HCT116 (cell line): ENCODE results near the gene OR4E2. TPM values are rescaled to one million over a fixed set of nuclear protein-coding genes. Genes with fewer than 3 reads are reported as not detected.

Source experiments
- ATAC-seq: fragments of 200-7000 bp; cut with Tn5 transposase; 2 replicates; pipeline ENCODE4 v1.9.1; 2020; ENCODE audit warnings: mild to moderate bottlenecking, moderate library complexity
- BruUV-seq: library from RNA; stranded (reverse); fragments of 400-500 nt; replicated peaks from 2 replicates; lab custom pipeline; 2021; lab: Mats Ljungman, UMichigan
- CTCF ChIA-PET: fragments of 300-600 bp; sonication (Branson Sonifier 250); formaldehyde crosslinking; loops from one replicate; lab custom pipeline; 2021; ENCODE audit warnings: antibody characterized with exemption; lab: Charles Lee
- POLR2A ChIA-PET: fragments of 300-600, 350-600 bp; sonication (Branson Sonifier 250); formaldehyde crosslinking; loops from one replicate; lab custom pipeline; 2021; ENCODE audit warnings: antibody characterized with exemption; lab: Charles Lee
- RAD21 ChIA-PET, 2 experiments: fragments of 300-600 bp; sonication (Branson Sonifier 250); formaldehyde crosslinking; loops; one replicate each; lab custom pipeline; 2023; ENCODE audit warnings: low total read pairs in 2 of 2; ENCODE audit not compliant: uncharacterized antibody in 2 of 2, unreplicated experiment in 2 of 2, low non-redundant PET in 1 of 2; lab: Charles Lee
- DNase-seq: peaks from one replicate; pipeline ENCODE4 v3.0.0-alpha.2; 2010; ENCODE audit warnings: low read depth, low spot score
- H2AFZ ChIP-seq: fragments of 200-600 bp; shearing (Covaris generic), sonication (generic); 2 replicates; pipeline ENCODE4 v1.6.1; 2017; ENCODE audit warnings: low read depth, mixed run types, mixed read lengths, antibody characterized with exemption, low read length; ENCODE audit not compliant: poor library complexity, severe bottlenecking
- H3K27ac ChIP-seq: 2 replicates; pipeline ENCODE4 v1.5.1; 2012; ENCODE audit warnings: low read depth, low read length
- H3K27me3 ChIP-seq: fragments of 200-600 bp; sonication (generic); 2 replicates; pipeline ENCODE4 v1.6.1; 2016; ENCODE audit warnings: mixed run types, low read length, mixed read lengths; ENCODE audit not compliant: insufficient read depth
- H3K36me3 ChIP-seq, 2 experiments: fragments of 200-500 bp in 1 of 2; fragments of 200-600 bp in 1 of 2; sonication (Bioruptor generic) in 1 of 2; sonication (generic) in 1 of 2; 2 replicates each; pipeline versions ENCODE4 v1.5.1 to v1.6.1; 2014 to 2016; ENCODE audit warnings: low read length in 2 of 2, inconsistent platforms in 1 of 2, mixed read lengths in 1 of 2, mixed run types in 1 of 2; ENCODE audit not compliant: insufficient read depth in 2 of 2, control insufficient read depth in 1 of 2
- H3K4me1 ChIP-seq, 2 experiments: fragments of 200-600 bp in 1 of 2; sonication (generic) in 1 of 2; 2 replicates each; pipeline versions ENCODE4 v1.5.1 to v1.6.1; 2012 to 2017; ENCODE audit warnings: low read length in 2 of 2, inconsistent platforms in 1 of 2, mild to moderate bottlenecking in 1 of 2, mixed read lengths in 1 of 2, mixed run types in 1 of 2, moderate library complexity in 1 of 2; ENCODE audit not compliant: insufficient read depth in 2 of 2, control insufficient read depth in 1 of 2
- H3K4me2 ChIP-seq: fragments of 200-600 bp; sonication (generic); 2 replicates; pipeline ENCODE4 v1.6.1; 2017; ENCODE audit warnings: mixed run types, low read length, mixed read lengths
- H3K4me3 ChIP-seq, 2 experiments: fragments of 200-600 bp in 1 of 2; sonication (generic) in 1 of 2; replicated peaks in 1 of 2; 2 replicates each; pipeline ENCODE4 v1.5.1; 2011 to 2016; ENCODE audit warnings: low read length in 2 of 2, control low read depth in 1 of 2, low read depth in 1 of 2, mild to moderate bottlenecking in 1 of 2, mixed read lengths in 1 of 2, mixed run types in 1 of 2
- H3K79me2 ChIP-seq: fragments of 200-600 bp; sonication (generic); 2 replicates; pipeline ENCODE4 v1.6.1; 2017; ENCODE audit warnings: mild to moderate bottlenecking, mixed run types, low read length, moderate library complexity, mixed read lengths; ENCODE audit not compliant: insufficient read depth
- H3K9ac ChIP-seq: fragments of 200-600 bp; sonication (generic); 2 replicates; pipeline ENCODE4 v1.6.1; 2016; ENCODE audit warnings: low read length, mixed read lengths
- H3K9me2 ChIP-seq: fragments of 200-600 bp; sonication (generic), shearing (Covaris generic); 2 replicates; pipeline ENCODE4 v1.6.1; 2017; ENCODE audit warnings: mixed run types, mild to moderate bottlenecking, moderate library complexity; ENCODE audit not compliant: insufficient read depth
- H3K9me3 ChIP-seq, 2 experiments: fragments of 200-500 bp in 1 of 2; fragments of 200-600 bp in 1 of 2; sonication (Bioruptor generic) in 1 of 2; sonication (generic) in 1 of 2; 2 replicates each; pipeline ENCODE4 v1.6.1; 2014 to 2017; ENCODE audit warnings: low read length in 2 of 2, mixed read lengths in 2 of 2, inconsistent platforms in 1 of 2, low read depth in 1 of 2, mild to moderate bottlenecking in 1 of 2, mixed run types in 1 of 2, moderate library complexity in 1 of 2; ENCODE audit not compliant: control insufficient read depth in 1 of 2, insufficient read depth in 1 of 2
- H4K20me1 ChIP-seq: fragments of 200-600 bp; sonication (generic), shearing (Covaris generic); 2 replicates; pipeline ENCODE4 v1.6.1; 2017; ENCODE audit warnings: mixed run types, mild to moderate bottlenecking, moderate library complexity; ENCODE audit not compliant: insufficient read depth
- CBX3 ChIP-seq: IDR thresholded peaks from 2 replicates; pipeline ENCODE4 v1.6.1; 2012; ENCODE audit warnings: low read depth
- CEBPB ChIP-seq: IDR thresholded peaks from 2 replicates; pipeline ENCODE4 v1.6.1; 2012; ENCODE audit warnings: low read depth
- CTCF ChIP-seq, 3 experiments: fragments of 200-600 bp in 1 of 3; sonication (generic) in 1 of 3; IDR thresholded peaks in 2 of 3; conservative IDR thresholded peaks in 1 of 3; 2 replicates each; pipeline ENCODE4 v1.5.1; 2012 to 2017; ENCODE audit warnings: low read depth in 2 of 3, low read length in 2 of 3, antibody characterized with exemption in 1 of 3, borderline replicate concordance in 1 of 3, control low read depth in 1 of 3, mild to moderate bottlenecking in 1 of 3, mixed read lengths in 1 of 3, mixed run types in 1 of 3, moderate library complexity in 1 of 3; ENCODE audit not compliant: insufficient read depth in 1 of 3
- ELF1 ChIP-seq: IDR thresholded peaks from 2 replicates; pipeline ENCODE4 v1.6.1; 2012; ENCODE audit warnings: low read depth, borderline replicate concordance
- JUND ChIP-seq: IDR thresholded peaks from 2 replicates; pipeline ENCODE4 v1.6.1; 2012
- MAX ChIP-seq: IDR thresholded peaks from 2 replicates; pipeline ENCODE4 v1.6.1; 2012
- POLR2A ChIP-seq: IDR thresholded peaks from 2 replicates; pipeline ENCODE4 v1.7.0; 2011; ENCODE audit warnings: borderline replicate concordance; ENCODE audit not compliant: insufficient read depth, insufficient read length; ENCODE audit errors: extremely low read depth
- REST ChIP-seq: IDR thresholded peaks from 2 replicates; pipeline ENCODE4 v1.6.1; 2012; ENCODE audit warnings: low read depth
- SP1 ChIP-seq: IDR thresholded peaks from 2 replicates; pipeline ENCODE4 v1.6.1; 2012; ENCODE audit warnings: low read depth
- TCF7L2 ChIP-seq: IDR thresholded peaks from 2 replicates; pipeline ENCODE4 v1.7.0; 2011; ENCODE audit warnings: borderline replicate concordance, inconsistent platforms; ENCODE audit not compliant: insufficient read depth, insufficient read length; ENCODE audit errors: extremely low read depth
- ZBTB33 ChIP-seq: IDR thresholded peaks from 2 replicates; pipeline ENCODE4 v1.6.1; 2011; ENCODE audit warnings: mild to moderate bottlenecking, low read length, moderate library complexity; ENCODE audit not compliant: insufficient replicate concordance; ENCODE audit errors: extremely low read depth
- ZFX ChIP-seq: fragments of 450-650 bp; IDR thresholded peaks from 2 replicates; pipeline ENCODE4 v1.6.1; 2017
- intact Hi-C: fragments of 100-400 bp; cut with micrococcal nuclease; formaldehyde crosslinking; loops from 2 replicates; pipeline ENCODE4 v1.10.0; 2022
- total RNA-seq: library from RNA; stranded (reverse); gene quantifications from one replicate; pipeline ENCODE4 v1.2.1, GENCODE V29; 2021; ENCODE audit not compliant: unreplicated experiment

Gene OR4E2
- total RNA-seq, 1 experiment from 2014 or later, result not detected

- no peak for TF ChIP-seq CTCF (IDR thresholded peaks at IDR 0.05 in 2 of 3, conservative IDR thresholded peaks at IDR 0.05 in 1 of 3; ENCODE audit: borderline replicate concordance in 1 of 3, insufficient read depth in 1 of 3, low read depth in 2 of 3, low read length in 2 of 3)
Observed at GRCh38 chr14:21680072-21680471, 26.4 kb downstream of the OR4E2 start (continued).

GRCh38 chr14:21686468-21686867 is 32.8 kb downstream of the OR4E2 start:
- RAD21 ChIA-PET, result no interaction called here
- intact Hi-C loops, result no loop called here
- H3K4me2 ChIP-seq, result no peak overlapping the region
- H3K79me2 ChIP-seq, result no peaks in the 10 kb centered on the region
- no peak overlapping the region for H2AFZ ChIP-seq
- no TSS peak for BruUV-seq
- no peak for DNase-seq
- H3K27ac ChIP-seq, result no peak overlapping the region
- no peaks in the 10 kb centered on the region for H3K36me3 ChIP-seq
- POLR2A ChIA-PET, result no interaction called here
- ATAC-seq, result no peak
- no peaks in the 10 kb centered on the region for H4K20me1 ChIP-seq
- no peak overlapping the region for H3K9ac ChIP-seq
- peaks cover 47% of the 10 kb centered on the region for H3K27me3 ChIP-seq
- H3K9me3 ChIP-seq, result no peaks in the 10 kb centered on the region
- CTCF ChIA-PET, result no interaction called here
- no peaks in the 10 kb centered on the region for H3K9me2 ChIP-seq
- no peak overlapping the region for H3K4me3 ChIP-seq
- no peak for TF ChIP-seq POLR2A
- TF ChIP-seq TCF7L2, result no peak
- TF ChIP-seq CTCF (IDR thresholded peaks at IDR 0.05 in 2 of 3, conservative IDR thresholded peaks at IDR 0.05 in 1 of 3; ENCODE audit: borderline replicate concordance in 1 of 3, insufficient read depth in 1 of 3, low read depth in 2 of 3, low read length in 2 of 3), result no peak
- no peak for TF ChIP-seq REST
- TF ChIP-seq JUND, result no peak
- no peak for TF ChIP-seq MAX
- no peak for TF ChIP-seq ZBTB33
- no peak for TF ChIP-seq SP1
- no peak for TF ChIP-seq ELF1
- TF ChIP-seq CBX3, result no peak
- no peak for TF ChIP-seq CEBPB
- no peak for TF ChIP-seq ZFX
- no peaks in the 10 kb centered on the region for H3K4me1 ChIP-seq
